NT2/D1 (cell line): ENCODE data around the gene KIF21B.

Experiments used
- DNase-seq: peaks from one replicate; pipeline ENCODE4 v3.0.0-alpha.2; 2011; ENCODE audit warnings: low read depth, low spot score
- H3K27me3 ChIP-seq: 2 replicates; pipeline ENCODE4 v1.6.0; 2011; ENCODE audit warnings: mild to moderate bottlenecking; ENCODE audit not compliant: insufficient read length, insufficient read depth
- H3K36me3 ChIP-seq: 2 replicates; pipeline ENCODE4 v1.6.1; 2011; ENCODE audit warnings: mild to moderate bottlenecking, low read length, mixed read lengths; ENCODE audit not compliant: insufficient read depth, insufficient read length
- H3K4me1 ChIP-seq: 2 replicates; pipeline ENCODE4 v1.5.1; 2011; ENCODE audit not compliant: insufficient read depth, insufficient read length
- H3K4me3 ChIP-seq: 2 replicates; pipeline ENCODE4 v1.5.1; 2011; ENCODE audit warnings: low read depth; ENCODE audit not compliant: insufficient read length
- H3K9ac ChIP-seq: 2 replicates; pipeline ENCODE4 v1.6.0; 2011; ENCODE audit warnings: low read depth; ENCODE audit not compliant: insufficient read length
- H3K9me3 ChIP-seq: 2 replicates; pipeline ENCODE4 v1.5.1; 2011; ENCODE audit warnings: mild to moderate bottlenecking, low read length; ENCODE audit not compliant: insufficient read depth
- SUZ12 ChIP-seq: IDR thresholded peaks from 2 replicates; pipeline ENCODE4 v1.6.1; 2011; ENCODE audit not compliant: insufficient read length, insufficient read depth; ENCODE audit errors: extremely low read depth
- YY1 ChIP-seq: IDR thresholded peaks from 2 replicates; pipeline ENCODE4 v1.6.1; 2011; ENCODE audit not compliant: insufficient read length, insufficient read depth
- ZNF274 ChIP-seq: IDR thresholded peaks from 2 replicates; pipeline ENCODE4 v1.6.1; 2011; ENCODE audit warnings: mild to moderate bottlenecking, low read depth, low read length

Gene KIF21B

GRCh38 chr1:201044119-201044518, 20.6 kb upstream of the KIF21B start:
- no peak for DNase-seq
- Histone ChIP-seq H3K4me3 (no peak overlapping the region), H3K27me3 (peaks cover 2% of the 10 kb centered on the region), H3K4me1 (peaks cover 6% of the 10 kb centered on the region), H3K9me3 (no peaks in the 10 kb centered on the region), H3K36me3 (no peaks in the 10 kb centered on the region), H3K9ac (no peak overlapping the region)
- TF ChIP-seq SUZ12 (no peak), ZNF274 (no peak), YY1 (no peak)

GRCh38 chr1:201042779-201043461, 19.4 kb upstream of the KIF21B start:
- Histone ChIP-seq H3K4me3 (no peak overlapping the region), H3K9ac (no peak overlapping the region), H3K27me3 (peaks cover 2% of the 10 kb centered on the region), H3K4me1 (peaks cover 6% of the 10 kb centered on the region), H3K36me3 (no peaks in the 10 kb centered on the region), H3K9me3 (no peaks in the 10 kb centered on the region)
- TF ChIP-seq ZNF274 (no peak), YY1 (no peak), SUZ12 (no peak)
- peak; percentile 64 for DNase-seq

GRCh38 chr1:201041011-201041410, 17.5 kb upstream of the KIF21B start:
- no peak for TF ChIP-seq ZNF274
- no peak for TF ChIP-seq SUZ12
- TF ChIP-seq YY1: no peak
- no peak for DNase-seq
- Histone ChIP-seq H3K36me3 (no peaks in the 10 kb centered on the region), H3K27me3 (peaks cover 4% of the 10 kb centered on the region), H3K9ac (no peak overlapping the region), H3K4me1 (peaks cover 8% of the 10 kb centered on the region), H3K9me3 (no peaks in the 10 kb centered on the region), H3K4me3 (no peak overlapping the region)

GRCh38 chr1:201039876-201040275, 16.4 kb upstream of the KIF21B start:
- Histone ChIP-seq H3K4me3 (no peak overlapping the region), H3K27me3 (peaks cover 4% of the 10 kb centered on the region), H3K4me1 (peaks cover 8% of the 10 kb centered on the region), H3K9ac (no peak overlapping the region), H3K36me3 (no peaks in the 10 kb centered on the region), H3K9me3 (no peaks in the 10 kb centered on the region)
- no peak for TF ChIP-seq YY1
- no peak for TF ChIP-seq ZNF274
- TF ChIP-seq SUZ12: no peak
- no peak for DNase-seq

- Histone ChIP-seq H3K27me3 (peaks cover 4% of the 10 kb centered on the region), H3K9ac (no peak overlapping the region), H3K9me3 (no peaks in the 10 kb centered on the region), H3K36me3 (no peaks in the 10 kb centered on the region), H3K4me3 (no peak overlapping the region), H3K4me1 (peaks cover 8% of the 10 kb centered on the region)
- no peak for TF ChIP-seq YY1
- TF ChIP-seq SUZ12: no peak
- no peak for TF ChIP-seq ZNF274
- no peak for DNase-seq
These were observed 15.9 kb upstream of the KIF21B start for GRCh38 chr1:201039418-201039817.

- H3K27me3 ChIP-seq: peaks cover 2% of the 10 kb centered on the region
- no peaks in the 10 kb centered on the region for H3K36me3 ChIP-seq
- no peak for DNase-seq
- no peaks in the 10 kb centered on the region for H3K9me3 ChIP-seq
- no peak overlapping the region for H3K4me3 ChIP-seq
- no peak for TF ChIP-seq SUZ12
- no peak for TF ChIP-seq ZNF274
- TF ChIP-seq YY1: no peak
- H3K4me1 ChIP-seq: peaks cover 8% of the 10 kb centered on the region
- no peak overlapping the region for H3K9ac ChIP-seq
These were observed 14.8 kb upstream of the KIF21B start for GRCh38 chr1:201038186-201038876.

- DNase-seq: no peak
- Histone ChIP-seq H3K4me1 (peaks cover 8% of the 10 kb centered on the region), H3K27me3 (peaks cover 2% of the 10 kb centered on the region), H3K9me3 (no peaks in the 10 kb centered on the region), H3K4me3 (no peak overlapping the region), H3K9ac (no peak overlapping the region), H3K36me3 (no peaks in the 10 kb centered on the region)
- TF ChIP-seq YY1 (no peak), ZNF274 (no peak), SUZ12 (no peak)
These were observed 12.8 kb upstream of the KIF21B start for GRCh38 chr1:201036188-201036842.
